ENCODE measurements around the gene RBM43.

- TF ChIP-seq CTCF (conservative IDR thresholded peaks at IDR 0.05; ENCODE audit: low read depth, low read length) = no peak
- no peak for TF ChIP-seq USF2 (IDR thresholded peaks at IDR 0.05; ENCODE audit: low read depth, low read length)
- TF ChIP-seq FOS (IDR thresholded peaks at IDR 0.05; ENCODE audit: low read depth, low read length) = no peak
- TF ChIP-seq CEBPB (IDR thresholded peaks at IDR 0.05; ENCODE audit: low read depth, low read length) = no peak
Measured at GRCh38 chr2:151282401-151282800, 20.7 kb upstream of the RBM43 start.
